AG09309 (cell line): ENCODE data around the gene AP2M1.

Experiments
- DNase-seq: peaks from one replicate; pipeline ENCODE4 v3.0.0-alpha.2; 2010; ENCODE audit warnings: low read depth
- H3K4me3 ChIP-seq: 2 replicates; pipeline ENCODE4 v1.5.1; 2011; ENCODE audit warnings: mild to moderate bottlenecking, low read depth, low read length, moderate library complexity; ENCODE audit not compliant: control insufficient read depth
- CTCF ChIP-seq: IDR thresholded peaks from 2 replicates; pipeline ENCODE4 v1.5.1; 2011; ENCODE audit warnings: mild to moderate bottlenecking, low read depth, low read length, inconsistent platforms; ENCODE audit not compliant: insufficient read depth, control insufficient read depth; ENCODE audit errors: missing control alignments

Gene AP2M1

GRCh38 chr3:184211718-184212117 lies 37.1 kb downstream of the AP2M1 start:
- TF ChIP-seq CTCF: no peak
- DNase-seq: no peak

DNA sequence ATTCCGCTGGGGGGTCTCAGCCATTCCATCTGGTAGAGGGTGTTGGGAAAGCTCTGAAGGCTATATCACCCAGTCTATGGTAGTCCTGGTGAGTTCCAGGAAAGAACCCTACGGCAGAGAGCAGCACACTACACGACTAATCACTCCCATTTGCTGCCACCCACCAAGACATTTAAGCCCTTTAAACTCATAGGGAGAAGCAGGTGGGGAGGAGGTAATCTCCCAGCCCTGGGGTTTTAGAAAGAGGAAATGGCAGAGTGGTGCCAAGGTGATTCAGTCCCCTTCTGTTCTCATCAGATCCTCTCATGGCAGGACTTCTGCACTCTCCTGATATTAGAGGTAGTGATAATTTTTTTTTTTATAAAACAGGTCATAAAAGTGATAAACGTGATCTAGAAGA lies 44.2 kb downstream of the AP2M1 start:
- TF ChIP-seq CTCF: no peak
- no peak overlapping the region for H3K4me3 ChIP-seq
- DNase-seq: no peak

More at GRCh38 chr3:184211718-184212117, 37.1 kb downstream of the AP2M1 start:
- no peak overlapping the region for H3K4me3 ChIP-seq

- no peak for DNase-seq
- no peak overlapping the region for H3K4me3 ChIP-seq
- TF ChIP-seq CTCF: no peak
Measured at GRCh38 chr3:184222521-184222920, 47.9 kb downstream of the AP2M1 start.

DNA sequence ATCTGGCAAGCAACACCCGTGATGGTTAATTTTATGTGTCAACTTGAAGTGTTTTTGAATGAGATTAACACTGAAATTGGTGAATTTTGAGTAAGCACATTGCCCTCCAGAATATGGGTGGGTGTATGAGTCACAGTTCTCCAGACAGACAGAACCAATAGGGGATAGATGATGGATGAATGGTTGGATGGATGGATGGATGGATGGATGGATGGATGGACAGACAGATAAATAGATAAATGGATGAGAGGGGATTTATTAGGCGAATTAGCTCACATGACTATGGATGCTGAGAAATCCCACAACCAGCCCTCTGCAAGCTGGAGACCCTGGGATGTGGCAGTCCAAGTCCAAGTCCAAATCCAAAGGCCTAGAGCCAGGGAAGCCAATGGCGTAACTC lies 49.3 kb downstream of the AP2M1 start:
- TF ChIP-seq CTCF: no peak
- no peak for DNase-seq
- H3K4me3 ChIP-seq: no peak overlapping the region

- no peak for DNase-seq
- no peak overlapping the region for H3K4me3 ChIP-seq
- TF ChIP-seq CTCF: peak; percentile 83
Measured at GRCh38 chr3:184227481-184227935, 52.9 kb downstream of the AP2M1 start.

DNA sequence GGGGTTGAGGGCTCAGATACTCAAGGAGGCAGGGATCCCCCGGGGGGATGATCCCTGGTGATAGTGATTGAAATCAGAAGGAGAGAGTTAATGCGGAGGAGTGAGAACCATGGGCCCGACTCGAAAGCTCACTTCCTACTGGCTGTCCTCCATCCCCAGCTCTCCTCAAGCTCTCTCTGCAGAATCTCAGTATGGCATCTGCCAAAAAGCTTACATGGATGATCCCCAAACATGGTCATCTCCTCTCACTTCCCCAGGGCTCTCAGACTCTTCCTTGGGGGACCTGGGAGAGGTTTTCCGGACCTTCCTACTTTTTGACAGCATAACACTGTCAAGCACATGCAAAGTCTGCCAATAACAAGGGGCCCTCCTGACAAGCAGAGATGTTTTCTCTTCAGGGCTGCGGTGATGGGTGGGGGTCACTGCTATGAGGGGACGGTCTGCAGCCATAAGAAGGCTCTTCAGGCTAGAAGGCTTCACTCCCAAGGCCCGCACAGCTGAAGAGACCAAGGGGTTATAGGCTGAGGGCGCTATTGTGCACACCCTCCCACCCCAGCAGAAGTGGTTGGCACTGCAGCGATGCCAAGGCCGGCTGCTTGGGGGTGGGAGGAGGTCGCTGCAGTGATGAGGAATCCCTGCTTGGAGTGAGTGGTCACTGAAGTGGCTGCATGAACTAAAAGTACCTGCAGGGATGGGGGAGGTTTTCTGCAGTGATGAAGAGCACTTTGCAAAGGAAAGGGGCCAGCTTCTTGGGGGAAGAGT lies 53.9 kb downstream of the AP2M1 start:
- H3K4me3 ChIP-seq: no peak overlapping the region
- no peak for DNase-seq
- TF ChIP-seq CTCF: no peak
